HG03442 (cell line): ENCODE results near the gene CENPI.
"Not testable (repeated sequence)": the region's sequence is repeated elsewhere in the genome, so short reads cannot be mapped to it uniquely, and the experiment has no call there.

ENCODE experiments used
- ATAC-seq: cut with Tn5 transposase; IDR thresholded peaks from one replicate; pipeline ENCODE4 v1.9.1; 2021; ENCODE audit warnings: mild to moderate bottlenecking, moderate library complexity; ENCODE audit not compliant: unreplicated experiment

CENPI gene

GRCh38 chrX:101097546-101098453 is at the start of gene CENPI:
CENPI (plus strand) TSS chrX:101098204; CDS start chrX:101101071, 2,867 bp downstream.
- peak; percentile 100 for ATAC-seq

GRCh38 chrX:101051153-101051548 is 46.9 kb upstream of the CENPI start:
- no peak for ATAC-seq

- ATAC-seq, result peak; percentile 90
Observed at GRCh38 chrX:101051549-101052302, 46.3 kb upstream of the CENPI start, which contains the start of gene TRMT2B. TRMT2B (minus strand) TSS chrX:101052111; CDS start chrX:101042289, 9,822 bp downstream.

GRCh38 chrX:101056551-101056950 is 41.5 kb upstream of the CENPI start:
- not testable (repeated sequence) for ATAC-seq

GRCh38 chrX:101057093-101057714 is 40.8 kb upstream of the CENPI start:
- ATAC-seq, result peak; percentile 96

GRCh38 chrX:101062176-101062575 is 35.8 kb upstream of the CENPI start:
- no peak for ATAC-seq

- no peak for ATAC-seq
Observed at GRCh38 chrX:101071582-101071981, 26.4 kb upstream of the CENPI start.

- no peak for ATAC-seq
Observed at GRCh38 chrX:101078716-101079598, 19.0 kb upstream of the CENPI start, which contains the start of gene TMEM35A. TMEM35A (plus strand) TSS chrX:101078879; CDS start chrX:101079003, 124 bp downstream.

GRCh38 chrX:101079736-101080270 is 18.2 kb upstream of the CENPI start:
- no peak for ATAC-seq

- no peak for ATAC-seq
Observed at GRCh38 chrX:101080326-101081124, 17.5 kb upstream of the CENPI start.

- ATAC-seq, result no peak
Observed at GRCh38 chrX:101081231-101081630, 16.8 kb upstream of the CENPI start.

- ATAC-seq, result no peak
Observed at GRCh38 chrX:101091817-101092216, 6.2 kb upstream of the CENPI start.

- ATAC-seq, result no peak
Observed at GRCh38 chrX:101108284-101108683, 10.3 kb downstream of the CENPI start.

GRCh38 chrX:101117701-101118100 is 19.7 kb downstream of the CENPI start:
- no peak for ATAC-seq

GRCh38 chrX:101136235-101136634 is 38.2 kb downstream of the CENPI start:
- no peak for ATAC-seq
